Uterus (tissue), 2 donors: ENCODE measurements around the gene EPHB3.

Source experiments
- POLR2A ChIP-seq, 2 donors: fragments of 450-650 bp; IDR thresholded peaks; one replicate each; pipeline ENCODE4 v1.6.1; 2016; ENCODE audit warnings: antibody characterized with exemption in 2 of 2, mild to moderate bottlenecking in 1 of 2, moderate library complexity in 1 of 2
- TF ChIP-seq, protein P1 (sequence below), 4 experiments: fragments of 200-600 bp in 2 of 4; fragments of 450-650 bp in 2 of 4; sonication (generic) in 2 of 4; IDR thresholded peaks; one replicate each; pipeline ENCODE4 v1.5.1; 2016 to 2019; ENCODE audit warnings: antibody characterized with exemption in 4 of 4, mild to moderate bottlenecking in 2 of 4, moderate library complexity in 1 of 4

DNA sequence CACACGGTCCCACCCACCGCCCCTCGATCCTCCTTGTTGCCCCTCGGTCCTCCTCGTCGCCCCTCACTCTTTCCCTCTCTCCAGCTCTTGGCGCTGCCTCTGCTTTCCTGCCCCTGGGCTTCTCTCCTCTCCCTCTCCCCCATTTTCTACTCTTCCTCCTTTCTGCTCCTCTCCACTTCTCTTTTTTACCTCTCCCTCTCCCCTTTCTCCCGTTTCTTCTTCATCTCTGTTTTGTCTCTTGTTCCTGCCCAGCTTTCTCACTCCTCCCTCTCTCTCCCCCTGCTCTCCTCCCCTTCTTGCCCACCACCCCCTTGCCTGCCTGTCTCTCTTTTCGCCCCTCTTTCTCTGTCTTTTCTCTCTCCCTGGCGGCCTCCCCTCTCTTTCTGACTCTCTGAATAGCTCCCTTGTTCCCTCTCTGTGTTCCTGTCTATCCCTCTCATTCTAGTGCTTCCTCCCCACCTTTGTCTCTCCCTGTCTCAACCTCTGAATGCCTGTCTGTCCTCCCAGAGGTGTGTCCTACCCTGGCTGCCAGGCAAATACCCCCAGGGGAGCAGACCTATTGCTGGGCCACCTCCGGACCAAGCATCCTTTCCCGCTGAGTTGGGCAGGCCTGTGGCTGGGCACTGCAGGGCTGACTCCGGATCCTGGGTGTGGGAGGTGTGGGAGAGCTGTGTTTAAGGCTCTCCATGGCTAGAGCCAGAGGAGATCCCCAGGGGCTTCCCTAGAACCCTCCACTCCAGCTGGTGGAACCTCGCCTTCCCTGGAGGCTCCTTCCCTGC, 41.0 kb downstream of the EPHB3 start:
- TF ChIP-seq, protein P1, sequence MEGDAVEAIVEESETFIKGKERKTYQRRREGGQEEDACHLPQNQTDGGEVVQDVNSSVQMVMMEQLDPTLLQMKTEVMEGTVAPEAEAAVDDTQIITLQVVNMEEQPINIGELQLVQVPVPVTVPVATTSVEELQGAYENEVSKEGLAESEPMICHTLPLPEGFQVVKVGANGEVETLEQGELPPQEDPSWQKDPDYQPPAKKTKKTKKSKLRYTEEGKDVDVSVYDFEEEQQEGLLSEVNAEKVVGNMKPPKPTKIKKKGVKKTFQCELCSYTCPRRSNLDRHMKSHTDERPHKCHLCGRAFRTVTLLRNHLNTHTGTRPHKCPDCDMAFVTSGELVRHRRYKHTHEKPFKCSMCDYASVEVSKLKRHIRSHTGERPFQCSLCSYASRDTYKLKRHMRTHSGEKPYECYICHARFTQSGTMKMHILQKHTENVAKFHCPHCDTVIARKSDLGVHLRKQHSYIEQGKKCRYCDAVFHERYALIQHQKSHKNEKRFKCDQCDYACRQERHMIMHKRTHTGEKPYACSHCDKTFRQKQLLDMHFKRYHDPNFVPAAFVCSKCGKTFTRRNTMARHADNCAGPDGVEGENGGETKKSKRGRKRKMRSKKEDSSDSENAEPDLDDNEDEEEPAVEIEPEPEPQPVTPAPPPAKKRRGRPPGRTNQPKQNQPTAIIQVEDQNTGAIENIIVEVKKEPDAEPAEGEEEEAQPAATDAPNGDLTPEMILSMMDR (IDR thresholded peaks at IDR 0.05) = no peak
- TF ChIP-seq POLR2A (IDR thresholded peaks at IDR 0.05) = no peak
